Esophagus squamous epithelium (tissue), 5 donors: ENCODE measurements around the gene ACACA. TPM values are rescaled to one million over a fixed set of nuclear protein-coding genes. Genes with fewer than 3 reads are reported as not detected.

Source experiments
- DNase-seq: peaks from one replicate; lab custom pipeline; 2025; lab: John Stamatoyannopoulos, UW
- H3K27ac ChIP-seq, 4 donors: fragments of 200-600 bp; sonication (generic); one replicate each; pipeline ENCODE4 v1.5.1; 2016 to 2019; ENCODE audit warnings: mild to moderate bottlenecking in 1 of 4
- H3K27me3 ChIP-seq, 4 donors: fragments of 200-600 bp; sonication (generic); 1 replicate in 3 of 4; 2 replicates in 1 of 4; pipeline versions ENCODE4 v1.5.1 to v1.6.0; 2017 to 2021; ENCODE audit warnings: antibody characterized with exemption in 1 of 4
- H3K36me3 ChIP-seq, 3 donors: fragments of 200-600 bp; sonication (generic); one replicate each; pipeline ENCODE4 v1.5.1; 2016 to 2019
- H3K4me1 ChIP-seq, 3 donors: fragments of 200-600 bp; sonication (generic); one replicate each; pipeline ENCODE4 v1.5.1; 2017 to 2019
- H3K4me3 ChIP-seq, 4 donors: fragments of 200-600 bp; sonication (generic); 1 replicate in 3 of 4; 2 replicates in 1 of 4; pipeline ENCODE4 v1.5.1; 2016 to 2019; ENCODE audit warnings: mild to moderate bottlenecking in 2 of 4, moderate library complexity in 1 of 4
- H3K9me3 ChIP-seq, 3 donors: fragments of 200-600 bp; sonication (generic); one replicate each; pipeline ENCODE4 v1.5.1; 2016 to 2019
- CTCF ChIP-seq, 6 experiments: fragments of 450-650 bp in 4 of 6; fragments of 200-600 bp in 2 of 6; sonication (generic) in 2 of 6; IDR thresholded peaks; one replicate each; pipeline ENCODE4 v1.5.1; 2016 to 2019; ENCODE audit warnings: antibody characterized with exemption in 6 of 6, mild to moderate bottlenecking in 4 of 6, moderate library complexity in 4 of 6
- POLR2A ChIP-seq, 4 donors: fragments of 450-650 bp; IDR thresholded peaks; one replicate each; pipeline ENCODE4 v1.6.1; 2017; ENCODE audit warnings: antibody characterized with exemption in 4 of 4, mild to moderate bottlenecking in 4 of 4, moderate library complexity in 3 of 4
- WGBS, 2 donors: methylation state at CpG; one replicate each; pipeline ENCODE4 v1.1.5; 2018; 5-methylcytosine and 5-hydroxymethylcytosine counted together
- intact Hi-C: fragments of 100-400 bp; cut with DNase I; formaldehyde crosslinking; loops from one replicate; pipeline ENCODE4 v1.15.0; 2022
- total RNA-seq, 4 donors: library from RNA; depleted of rRNA; stranded (reverse); fragments of >200 nt; gene quantifications; one replicate each; pipeline ENCODE4 v1.1.0, GENCODE V29; 2016
- donor health status: DM: yes; HTN: yes; CAD: no.

ACACA gene
- total RNA-seq, 4 donors from 2014 or later: 34.5 to 81.0 (median 55.8) TPM

- Histone ChIP-seq H3K36me3 (peaks cover 0 to 62% (median 0%) of the 10 kb centered on the region in 3 donors), H3K27me3 (no peaks in the 10 kb centered on the region), H3K4me1 (no peaks in the 10 kb centered on the region), H3K27ac (no peak overlapping the region), H3K4me3 (no peak overlapping the region), H3K9me3 (no peaks in the 10 kb centered on the region)
- intact Hi-C loops: no loop called here
- DNase-seq: no peak
- TF ChIP-seq CTCF (IDR thresholded peaks at IDR 0.05): no peak
- TF ChIP-seq POLR2A (IDR thresholded peaks at IDR 0.05): no peak
Observed at GRCh38 chr17:37317867-37318266, 88.8 kb downstream of the ACACA start.

GRCh38 chr17:37315601-37316000 lies 91.0 kb downstream of the ACACA start:
- peaks cover 0 to 44% (median 0%) of the 10 kb centered on the region in 3 donors for H3K36me3 ChIP-seq
- intact Hi-C loops: no loop called here
- H3K4me3 ChIP-seq: no peak overlapping the region
- TF ChIP-seq POLR2A (IDR thresholded peaks at IDR 0.05) (no peak), CTCF (IDR thresholded peaks at IDR 0.05) (no peak)
- no peaks in the 10 kb centered on the region for H3K9me3 ChIP-seq
- no peaks in the 10 kb centered on the region for H3K4me1 ChIP-seq
- DNase-seq: no peak
- no peak overlapping the region for H3K27ac ChIP-seq
- no peaks in the 10 kb centered on the region for H3K27me3 ChIP-seq

GRCh38 chr17:37312137-37312923 lies 94.3 kb downstream of the ACACA start:
- Histone ChIP-seq H3K4me3 (no peak overlapping the region), H3K27me3 (no peaks in the 10 kb centered on the region), H3K9me3 (no peaks in the 10 kb centered on the region), H3K4me1 (peaks cover 0 to 9% (median 0%) of the 10 kb centered on the region in 3 donors), H3K36me3 (peaks cover 0 to 28% (median 0%) of the 10 kb centered on the region in 3 donors), H3K27ac (no peak overlapping the region)
- intact Hi-C loops: no loop called here
- 85 to 93% methylated on average over 3 of the region's 3 CpGs for WGBS, 2 donors
- DNase-seq: no peak
- TF ChIP-seq POLR2A (IDR thresholded peaks at IDR 0.05) (no peak), CTCF (IDR thresholded peaks at IDR 0.05) (no peak)

GRCh38 chr17:37310940-37311339 lies 95.7 kb downstream of the ACACA start:
- H3K36me3 ChIP-seq: peaks cover 0 to 17% (median 0%) of the 10 kb centered on the region in 3 donors
- H3K9me3 ChIP-seq: no peaks in the 10 kb centered on the region
- intact Hi-C loops: no loop called here
- H3K27me3 ChIP-seq: no peaks in the 10 kb centered on the region
- H3K4me3 ChIP-seq: no peak overlapping the region
- peaks cover 0 to 10% (median 0%) of the 10 kb centered on the region in 3 donors for H3K4me1 ChIP-seq
- H3K27ac ChIP-seq: no peak overlapping the region
- TF ChIP-seq CTCF (IDR thresholded peaks at IDR 0.05) (no peak), POLR2A (IDR thresholded peaks at IDR 0.05) (no peak)
- DNase-seq: no peak
- WGBS, 2 donors: 71 to 73% methylated on average over 1 of the region's 1 CpG

GRCh38 chr17:37309051-37309450 lies 97.6 kb downstream of the ACACA start:
- H3K4me3 ChIP-seq: no peak overlapping the region
- no peak for DNase-seq
- no peak overlapping the region for H3K27ac ChIP-seq
- H3K9me3 ChIP-seq: no peaks in the 10 kb centered on the region
- H3K27me3 ChIP-seq: no peaks in the 10 kb centered on the region
- H3K4me1 ChIP-seq: peaks cover 0 to 19% (median 0%) of the 10 kb centered on the region in 3 donors
- TF ChIP-seq POLR2A (IDR thresholded peaks at IDR 0.05) (no peak), CTCF (IDR thresholded peaks at IDR 0.05) (no peak)
- 57 to 69% methylated on average over 5 of the region's 5 CpGs for WGBS, 2 donors
- intact Hi-C loops: no loop called here
- H3K36me3 ChIP-seq: peaks cover 0 to 15% (median 0%) of the 10 kb centered on the region in 3 donors
